RKO (cell line): ENCODE data around the gene PRSS8.
"Not testable (repeated sequence)": the region's sequence is repeated elsewhere in the genome, so short reads cannot be mapped to it uniquely, and the experiment has no call there.

ENCODE experiments used
- DNase-seq: peaks from one replicate; pipeline ENCODE4 v3.0.0-alpha.2; 2016; ENCODE audit warnings: low spot score

The PRSS8 gene

DNA sequence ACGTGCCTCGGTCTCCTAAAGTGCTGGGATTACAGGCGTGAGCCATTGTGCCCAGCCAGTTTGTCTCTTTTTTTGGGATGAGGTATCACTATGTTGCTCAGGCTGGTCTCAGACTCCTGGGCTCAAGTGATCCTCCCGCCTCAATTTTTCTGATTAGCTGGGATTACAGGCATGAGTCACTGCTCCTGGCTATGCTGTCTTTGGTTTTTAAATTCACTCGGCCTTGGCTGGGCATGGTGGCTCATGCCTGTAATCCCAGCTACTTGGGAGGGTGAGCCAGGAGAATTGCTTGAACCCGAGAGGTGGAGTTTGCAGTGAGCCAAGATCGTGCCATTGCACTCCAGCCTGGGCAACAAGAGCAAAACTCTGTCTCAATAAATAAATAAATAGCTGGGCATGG lies 8.9 kb upstream of the PRSS8 start:
- not testable (repeated sequence) for DNase-seq

DNA sequence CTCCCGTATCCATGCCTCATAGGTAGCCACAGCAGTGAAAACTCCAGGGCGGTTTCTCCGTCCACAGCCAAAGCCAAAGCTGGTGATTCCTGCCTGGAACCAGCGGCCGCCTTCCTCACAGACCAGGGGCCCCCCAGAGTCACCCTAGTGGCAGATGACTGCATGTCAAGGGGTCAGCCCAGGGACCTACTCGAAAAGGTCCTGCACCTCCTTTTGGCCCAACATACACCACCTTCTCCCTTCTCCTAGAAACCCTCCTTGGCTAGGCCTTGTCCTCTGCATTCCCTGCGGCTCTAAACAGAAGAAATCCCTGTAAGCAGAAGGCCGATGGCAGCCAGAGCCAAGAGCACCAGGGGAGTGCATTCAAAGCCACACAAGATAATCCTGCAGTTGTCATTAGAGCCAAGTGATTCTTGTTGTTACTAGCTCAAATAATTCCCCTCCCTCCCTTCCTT lies 8.2 kb upstream of the PRSS8 start:
- no peak for DNase-seq

DNA sequence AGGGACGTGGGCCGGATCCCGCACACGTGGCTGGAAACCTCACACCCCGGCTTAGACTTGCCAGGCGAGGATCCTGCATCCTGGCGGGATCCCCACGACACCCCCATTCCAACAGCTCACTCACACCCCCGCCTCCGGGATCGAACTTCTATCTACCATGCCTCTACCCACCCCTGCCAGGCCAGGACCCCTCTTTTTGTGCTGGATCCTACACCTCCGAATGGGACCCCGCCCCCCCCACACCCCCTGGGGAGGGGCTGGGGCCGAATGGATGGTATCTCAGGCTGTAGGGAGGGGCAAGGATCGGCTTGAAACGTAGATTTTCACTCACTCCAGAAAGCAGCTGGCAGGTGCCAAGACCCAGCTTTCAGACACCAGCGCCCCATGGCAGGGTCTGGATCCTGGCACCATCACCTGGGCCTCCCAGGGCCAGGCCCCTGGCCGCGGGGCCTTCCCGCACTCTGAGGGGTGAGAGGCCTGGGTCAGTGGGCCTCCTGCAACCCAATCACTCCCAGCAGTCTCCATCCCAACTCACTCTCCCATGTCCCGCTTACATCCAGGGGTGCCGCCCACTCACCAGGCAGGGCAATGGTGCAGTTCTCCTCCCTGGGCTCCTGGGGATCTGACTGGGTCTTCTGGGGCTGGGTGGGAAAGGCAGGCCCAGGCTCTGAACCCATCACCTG lies 7.6 kb upstream of the PRSS8 start:
- DNase-seq, result no peak

DNA sequence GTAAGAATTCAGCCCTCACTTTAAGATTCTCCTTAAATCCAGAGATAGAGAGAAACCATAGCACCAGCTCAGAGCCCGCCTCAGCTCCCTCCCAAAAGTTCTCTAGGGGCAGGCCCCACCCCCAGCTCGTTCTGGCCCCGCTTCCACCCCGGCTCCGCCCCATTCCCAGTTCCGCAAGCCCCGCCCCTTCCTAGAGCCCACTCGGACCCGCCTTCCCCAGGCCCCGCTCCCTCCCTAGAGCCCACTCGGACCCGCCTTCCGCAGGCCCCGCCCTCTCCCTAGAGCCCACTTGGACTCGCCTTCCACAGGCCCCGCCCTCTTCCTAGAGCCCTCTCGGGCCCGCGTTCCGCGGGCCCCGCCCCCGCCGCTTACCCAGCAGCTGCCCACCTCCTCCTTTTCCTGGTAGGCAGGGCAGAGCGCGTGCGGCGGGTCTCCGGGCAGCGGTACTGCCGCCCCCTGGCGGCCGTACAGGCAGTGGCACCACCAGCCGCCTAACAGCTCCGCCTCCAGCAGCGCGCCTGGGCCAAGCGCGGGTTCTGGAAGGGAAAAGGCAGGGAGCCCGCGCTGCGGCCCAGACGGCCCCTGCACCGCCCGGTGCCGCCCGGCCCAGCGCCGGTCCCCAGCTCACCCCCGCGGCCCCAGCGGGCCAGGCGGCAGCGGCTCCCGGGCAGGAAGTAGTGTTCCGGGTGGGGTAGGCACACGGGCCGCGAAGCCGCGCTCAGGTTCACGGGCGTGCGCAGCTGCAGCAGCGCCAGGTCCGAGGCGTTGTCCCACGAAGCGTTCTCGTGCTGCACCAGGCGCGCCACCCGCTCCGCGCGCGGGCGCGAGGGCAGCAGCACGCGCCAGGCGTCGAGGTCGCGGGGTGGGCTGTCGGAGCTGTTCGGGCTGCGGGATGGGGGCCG lies 6.8 kb upstream of the PRSS8 start:
- peak; percentile 98 for DNase-seq

DNA sequence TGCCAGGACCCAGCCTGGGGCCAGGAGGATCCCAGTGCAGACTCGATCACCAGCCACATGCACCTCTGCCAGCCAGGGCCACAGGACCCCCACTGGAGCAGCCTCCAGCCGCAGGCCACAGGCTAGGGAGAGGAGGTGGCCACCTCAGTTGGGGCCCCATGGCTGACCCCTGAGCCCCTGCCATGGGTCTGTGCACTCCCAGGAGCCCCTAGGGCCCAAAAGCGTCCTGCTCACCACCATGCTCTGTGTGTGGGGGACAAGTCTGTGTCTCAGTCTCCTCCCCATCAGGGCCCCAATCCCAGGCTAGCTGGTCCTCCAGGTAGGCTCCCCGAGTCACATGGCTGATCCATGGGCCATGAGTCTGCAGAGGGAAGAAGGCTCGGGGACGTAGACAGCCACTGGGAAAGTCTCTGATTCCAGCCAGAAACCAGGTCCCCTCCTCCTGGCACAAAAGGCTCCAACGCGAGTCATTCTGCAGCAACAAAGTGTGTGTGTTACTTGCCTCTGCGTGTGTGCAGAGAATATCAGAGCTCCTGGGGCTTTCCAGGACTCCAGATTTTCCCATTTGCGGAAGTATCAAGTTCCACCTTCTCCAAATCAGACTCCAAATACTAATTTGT lies 6.1 kb upstream of the PRSS8 start:
- no peak for DNase-seq

DNA sequence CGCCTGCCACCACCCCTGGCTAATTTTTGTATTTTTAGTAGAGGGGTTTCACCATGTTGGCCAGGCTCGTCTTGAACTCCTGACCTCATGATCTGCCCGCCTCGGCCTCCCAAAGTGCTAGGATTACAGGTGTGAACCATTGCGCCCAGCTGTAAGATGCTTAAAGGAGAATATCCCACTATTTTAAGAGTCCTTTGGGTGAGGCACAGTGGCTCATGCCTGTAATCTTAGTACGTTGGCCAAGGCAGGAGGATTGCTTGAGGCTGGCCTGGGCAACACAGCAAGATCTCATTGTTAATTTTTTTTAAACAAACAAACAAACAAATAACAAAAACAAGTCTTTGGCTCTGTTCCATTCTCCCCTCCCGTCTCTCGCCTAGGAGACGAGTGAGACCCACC lies 5.5 kb upstream of the PRSS8 start:
- DNase-seq, result not testable (repeated sequence)

DNA sequence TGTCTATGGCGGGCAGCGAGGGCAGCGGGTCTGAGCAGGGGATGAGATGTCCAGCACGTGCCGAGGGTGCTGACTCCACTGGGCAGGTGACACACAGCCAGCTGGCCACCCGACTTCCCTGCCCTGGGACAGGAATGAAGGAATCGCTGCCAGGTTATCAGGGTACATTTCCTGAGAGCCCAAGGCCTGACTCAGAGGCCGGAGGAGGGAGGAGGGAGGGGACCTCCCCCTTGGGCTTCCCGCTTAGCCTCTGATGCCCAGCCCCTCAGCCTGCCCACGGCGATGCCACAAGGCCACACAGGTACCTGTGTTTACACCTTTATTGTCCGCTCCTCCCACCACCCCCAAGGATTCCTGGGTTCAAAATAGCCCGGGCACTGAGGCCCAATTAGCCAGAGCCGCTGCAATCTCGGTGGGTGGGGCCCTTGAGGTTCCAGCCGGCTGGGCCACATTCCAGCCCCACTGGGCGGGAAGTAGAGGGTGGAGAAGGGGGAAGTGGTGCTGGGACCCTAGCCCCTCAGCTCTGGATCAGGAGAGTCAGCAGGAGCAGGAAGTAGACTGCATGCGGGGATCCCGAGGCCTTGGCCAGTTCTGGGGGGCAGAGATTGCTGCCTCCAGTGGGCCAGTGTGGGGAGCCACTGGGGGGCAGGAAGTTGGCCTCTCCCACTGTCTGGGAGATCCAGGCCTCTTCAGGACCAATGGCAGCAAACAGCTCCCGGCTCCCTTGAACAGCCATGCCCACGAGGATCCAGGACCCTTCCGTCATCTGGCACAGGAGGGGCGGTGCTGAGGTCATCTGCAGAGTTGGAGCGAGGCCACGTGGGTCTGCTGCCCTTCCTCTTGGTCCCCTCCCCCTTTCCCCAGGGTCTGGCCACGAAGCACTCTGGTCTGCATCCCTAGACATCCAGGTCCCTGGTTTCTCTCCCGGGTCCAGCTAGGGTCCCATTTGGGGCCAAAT lies 3.4 kb upstream of the PRSS8 start:
- DNase-seq, result peak; percentile 82

DNA sequence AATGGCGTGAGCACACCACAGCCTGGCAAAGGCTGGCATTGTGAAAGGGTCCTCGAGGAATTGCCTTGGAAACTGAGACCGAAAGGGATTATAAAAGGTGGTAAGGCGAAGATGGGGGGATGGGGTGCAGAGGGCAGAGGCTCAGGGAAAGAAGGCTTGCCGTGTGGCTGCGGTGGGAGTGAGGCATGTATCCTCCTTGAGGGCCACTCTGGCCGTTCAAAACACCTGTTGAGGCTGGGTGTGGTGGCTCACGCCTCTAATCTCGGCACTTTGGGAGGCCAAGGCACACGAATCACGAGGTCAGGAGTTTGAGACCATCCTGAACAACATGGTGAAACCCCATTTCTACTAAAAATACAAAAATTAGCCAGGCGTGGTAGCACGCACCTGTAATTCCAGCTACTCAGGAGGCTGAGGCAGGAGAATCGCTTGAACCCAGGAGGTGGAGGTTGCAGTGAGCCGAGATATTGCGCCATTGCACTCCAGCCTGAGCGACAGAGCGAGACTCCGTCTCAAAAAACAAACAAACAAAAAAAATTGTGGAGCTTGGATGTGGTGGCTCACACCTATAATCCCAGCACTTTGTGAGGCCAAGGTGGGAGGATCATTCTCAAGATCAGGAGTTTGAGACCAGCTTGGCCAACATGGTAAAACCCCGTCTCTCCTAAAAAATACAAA lies 1.4 kb upstream of the PRSS8 start:
- DNase-seq, result not testable (repeated sequence)

DNA sequence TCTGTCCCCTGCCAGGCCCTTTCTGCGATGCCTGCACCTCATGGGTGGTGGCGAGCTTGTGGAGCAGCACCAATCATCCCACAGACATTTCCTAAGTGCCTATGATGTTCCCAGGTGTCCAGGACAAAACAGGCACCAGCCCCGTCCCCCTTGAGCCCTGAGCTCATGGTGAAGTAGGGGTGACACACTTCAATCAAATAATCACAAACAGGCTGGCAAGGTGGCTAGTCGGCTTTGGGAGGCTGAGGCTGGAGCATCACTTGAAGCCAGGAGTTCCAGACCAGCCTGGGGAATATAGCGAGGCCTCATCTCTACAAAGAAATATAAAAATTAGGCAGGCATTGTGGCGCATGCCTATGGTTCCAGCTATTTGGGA lies 748 bp upstream of the PRSS8 start:
- DNase-seq, result no peak

DNA sequence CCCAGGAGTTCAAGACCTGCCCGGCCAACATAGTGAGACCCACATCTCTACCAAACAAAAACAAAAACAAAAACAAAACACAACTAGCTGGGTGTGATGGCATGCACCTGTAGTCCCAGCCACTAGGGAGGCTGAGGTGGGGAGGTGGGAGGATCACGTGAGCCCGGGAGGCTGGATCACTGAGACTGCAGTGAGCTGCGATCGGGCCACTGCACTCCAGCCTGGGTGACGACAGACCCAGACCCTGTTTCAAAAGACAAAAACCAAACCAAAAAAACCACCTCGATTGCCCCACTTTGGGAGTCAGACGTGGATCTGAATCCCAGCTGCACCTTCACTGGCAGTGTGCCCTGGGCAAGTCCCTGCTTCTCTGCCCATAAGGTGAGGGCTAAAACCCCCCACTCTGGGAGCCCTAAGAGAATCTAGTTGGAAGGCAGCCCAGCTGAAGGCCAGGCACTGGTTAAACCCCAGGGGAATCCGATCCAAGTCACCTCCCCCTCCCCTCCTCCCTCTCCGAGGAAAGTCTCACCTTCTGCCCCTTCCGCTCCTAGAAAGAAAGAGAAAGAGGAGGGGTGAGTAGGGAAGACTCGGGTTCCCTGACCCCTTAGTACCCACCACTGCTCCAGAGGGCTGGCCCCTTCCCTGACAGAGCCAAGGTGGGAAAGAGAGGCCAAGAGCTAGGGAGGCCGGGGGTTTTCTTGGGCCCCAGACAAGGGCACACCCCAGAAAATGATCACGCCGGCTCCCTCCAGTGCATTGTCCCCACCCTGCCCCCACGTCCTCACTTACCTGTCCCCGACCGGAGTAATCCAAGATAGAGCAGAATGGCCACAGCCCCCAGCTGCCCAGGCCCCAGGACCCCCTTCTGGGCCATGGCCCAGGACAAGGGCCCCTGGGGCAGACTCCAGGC lies 647 bp downstream of the PRSS8 start:
- no peak for DNase-seq

DNA sequence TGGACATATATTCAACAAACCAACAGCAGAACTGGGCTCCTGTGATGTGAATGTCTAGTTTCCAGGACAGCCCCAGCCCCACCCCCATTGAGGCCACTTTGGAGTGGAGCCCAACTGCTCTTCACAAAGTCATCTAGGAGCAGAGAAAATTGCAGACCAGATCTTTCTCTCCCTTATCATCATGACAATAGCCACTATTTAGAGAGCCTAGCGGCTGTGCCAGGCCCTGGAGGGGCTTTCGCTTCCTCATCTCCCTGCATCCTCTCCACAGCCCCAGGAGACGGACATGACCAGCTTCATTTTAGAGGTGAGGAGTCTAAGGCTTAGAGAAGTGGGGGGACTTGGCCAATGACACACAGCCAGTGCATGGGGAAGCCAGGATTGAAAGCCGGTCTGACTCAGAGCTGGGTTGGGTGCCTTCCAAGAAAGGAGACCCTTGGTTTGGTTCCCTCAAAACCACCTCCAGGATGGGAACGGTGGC lies 1.4 kb downstream of the PRSS8 start:
- DNase-seq, result no peak

DNA sequence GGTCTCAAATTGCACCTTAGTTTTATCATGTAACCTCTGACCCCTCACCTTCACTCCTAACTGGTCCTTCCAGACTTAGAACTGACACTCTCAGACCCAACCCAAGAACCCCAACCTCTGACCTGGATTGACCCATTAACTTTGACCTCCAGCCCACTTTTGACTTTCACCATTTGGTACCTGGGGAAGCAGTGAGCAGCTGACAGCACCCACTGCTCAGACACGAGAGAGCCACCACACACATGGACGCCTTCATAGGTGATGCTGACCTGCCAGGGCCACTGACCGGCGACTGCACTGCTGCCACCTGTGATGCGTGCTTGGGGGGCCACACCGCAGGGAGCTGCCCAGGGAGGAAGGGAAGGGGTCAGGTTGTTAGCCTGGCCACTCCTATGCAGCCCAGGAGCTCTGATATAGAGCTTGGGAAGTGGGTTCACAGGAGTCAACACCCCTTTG lies 2.5 kb downstream of the PRSS8 start:
- no peak for DNase-seq

DNA sequence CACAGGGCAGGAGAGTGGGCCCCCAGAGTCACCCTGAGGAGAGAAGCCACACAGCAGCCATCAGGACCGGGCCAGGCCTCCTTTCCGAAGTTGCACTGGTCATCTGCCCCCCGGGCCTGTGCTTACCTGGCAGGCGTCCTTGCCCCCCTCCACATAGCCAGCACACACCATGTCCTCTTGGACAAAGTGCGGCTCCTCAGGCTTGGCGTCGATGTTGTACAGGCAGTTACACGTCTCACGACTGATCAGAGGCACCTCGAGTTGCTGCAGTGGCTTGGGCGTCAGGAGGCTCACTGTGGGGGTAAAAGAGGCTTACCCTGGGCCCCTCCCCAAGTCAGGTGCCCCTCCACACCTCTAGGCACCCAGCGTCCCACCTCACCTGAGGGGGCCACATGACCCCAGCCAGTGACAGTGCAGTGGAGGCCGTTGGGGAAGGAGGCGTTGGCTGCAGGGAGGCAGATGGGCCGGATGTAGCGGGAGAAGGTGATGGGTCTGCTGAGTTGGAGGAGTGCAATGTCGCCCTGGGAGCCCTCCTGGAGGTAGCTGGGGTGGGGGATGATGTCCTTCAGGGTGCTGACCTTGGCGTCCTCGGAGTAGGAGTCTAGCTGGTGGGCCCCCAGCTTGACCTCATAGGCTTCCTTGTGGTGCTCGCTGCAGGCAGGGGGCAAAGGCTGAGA lies 3.1 kb downstream of the PRSS8 start:
- no peak for DNase-seq

DNA sequence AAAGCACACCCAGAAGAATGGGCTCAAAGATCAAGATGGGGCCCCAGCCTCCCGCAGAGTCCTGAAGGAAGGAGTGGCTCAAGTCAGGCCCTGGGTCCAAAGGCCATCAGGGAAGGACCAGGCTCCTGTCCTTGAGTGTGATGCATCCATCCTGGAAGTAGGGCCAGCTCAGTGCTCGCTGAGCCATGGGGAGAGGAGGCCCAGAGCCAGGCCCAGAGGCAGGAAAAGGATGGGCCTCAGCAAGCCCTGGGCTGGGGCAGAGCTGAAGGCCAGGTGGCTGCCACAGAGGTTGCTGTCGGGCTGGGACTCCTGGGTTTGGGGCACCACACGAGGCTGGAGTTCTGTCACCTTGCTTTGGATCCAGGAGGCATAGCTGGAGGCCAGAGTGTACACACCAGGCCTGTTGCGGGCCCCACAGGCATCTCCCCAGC lies 3.7 kb downstream of the PRSS8 start:
- DNase-seq, result no peak

DNA sequence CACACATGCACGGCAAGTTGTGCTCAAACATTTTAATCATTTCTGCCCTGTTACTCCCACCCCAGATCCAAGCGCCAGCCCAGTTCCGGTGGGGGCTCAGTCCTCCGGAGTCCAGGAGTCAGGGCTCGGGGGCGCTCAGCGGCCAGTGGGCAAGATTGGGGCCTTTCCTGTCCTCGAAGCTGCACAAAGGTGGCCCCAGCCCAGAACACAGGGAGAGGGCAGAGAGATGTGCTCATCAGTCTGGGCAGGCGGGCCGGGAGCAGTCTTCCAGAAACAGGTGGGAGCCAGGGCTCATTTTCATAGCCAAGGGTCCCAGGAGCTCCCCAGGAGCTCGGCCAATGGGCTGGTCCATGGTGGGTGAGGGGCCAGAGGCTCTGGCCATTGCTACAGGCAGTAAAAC lies 4.1 kb downstream of the PRSS8 start:
- DNase-seq, result no peak

DNA sequence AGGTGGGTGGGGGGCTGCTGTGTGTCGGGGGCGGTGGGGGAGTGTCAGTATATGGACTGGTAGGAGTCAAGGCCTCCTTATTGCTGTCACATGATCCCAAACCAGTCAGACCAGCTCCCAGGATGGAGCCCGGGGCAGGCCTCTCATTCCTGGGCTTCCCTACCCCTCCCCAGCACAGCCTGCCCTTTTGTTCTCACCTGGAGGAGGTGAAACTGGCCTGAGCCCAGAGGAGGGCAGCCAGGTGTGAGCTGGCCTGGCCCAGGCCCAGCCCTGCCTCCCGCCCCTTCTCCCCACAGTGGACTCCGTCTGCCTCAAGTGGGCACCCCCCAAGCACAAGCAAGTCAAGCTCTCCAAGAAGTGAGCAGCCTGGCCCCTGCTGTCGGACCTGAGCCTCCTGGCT lies 4.6 kb downstream of the PRSS8 start:
- no peak for DNase-seq

DNA sequence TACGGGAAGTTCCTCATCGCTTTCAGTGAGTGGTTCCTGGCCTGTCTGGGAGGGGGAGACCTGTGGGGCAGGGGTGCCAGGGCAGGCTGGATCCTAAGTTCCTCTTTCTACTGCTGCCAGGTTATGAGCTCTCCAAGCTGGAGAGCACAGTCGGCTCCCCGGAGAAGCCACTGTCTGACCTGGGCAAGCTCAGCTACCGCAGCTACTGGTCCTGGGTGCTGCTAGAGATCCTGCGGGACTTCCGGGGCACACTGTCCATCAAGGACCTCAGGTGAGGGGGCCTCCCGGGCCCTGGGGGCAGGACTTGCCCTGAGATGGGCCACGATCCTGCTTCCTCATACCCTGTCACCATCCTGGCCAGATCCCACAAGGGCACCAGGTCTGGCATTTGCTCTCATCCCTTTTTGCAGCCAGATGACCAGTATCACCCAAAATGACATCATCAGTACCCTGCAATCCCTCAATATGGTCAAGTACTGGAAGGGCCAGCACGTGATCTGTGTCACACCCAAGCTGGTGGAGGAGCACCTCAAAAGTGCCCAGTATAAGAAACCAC lies 5.1 kb downstream of the PRSS8 start:
- DNase-seq, result no peak

DNA sequence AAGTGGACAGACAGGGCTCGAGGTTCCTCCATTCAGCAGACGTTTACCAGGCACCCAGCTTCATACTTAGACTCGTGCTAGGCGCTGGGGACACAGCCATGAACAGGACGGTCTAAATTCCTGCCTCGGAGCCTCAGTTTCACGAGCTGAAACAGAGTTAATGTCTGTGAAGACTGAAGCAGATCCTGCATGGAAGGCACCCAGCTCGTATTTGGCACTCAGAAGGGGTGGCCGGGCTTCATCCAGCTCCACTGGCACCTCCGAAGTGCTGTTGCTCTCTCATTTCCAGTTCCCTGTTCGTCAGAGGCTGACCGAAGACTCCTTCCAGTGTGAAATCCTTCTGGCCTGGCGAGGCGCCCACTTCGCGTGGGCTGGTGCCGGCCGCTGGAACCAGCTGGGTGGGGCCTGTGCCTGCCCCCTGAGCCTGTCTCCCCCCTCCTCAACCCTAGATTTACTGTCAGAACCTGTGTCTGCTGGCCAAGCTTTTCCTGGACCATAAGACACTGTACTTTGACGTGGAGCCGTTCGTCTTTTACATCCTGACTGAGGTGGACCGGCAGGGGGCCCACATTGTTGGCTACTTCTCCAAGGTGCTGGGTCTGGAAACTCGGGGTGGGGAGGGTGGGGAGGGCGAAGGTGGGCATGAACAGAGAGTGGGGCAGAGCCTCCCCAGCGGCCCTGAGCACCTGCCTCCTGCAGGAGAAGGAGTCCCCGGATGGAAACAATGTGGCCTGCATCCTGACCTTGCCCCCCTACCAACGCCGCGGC lies 5.8 kb downstream of the PRSS8 start:
- DNase-seq, result no peak
